Peyer's patch (tissue), 4 donors: Measurements from ENCODE around the gene MIR17HG.

ENCODE experiments used
- CTCF ChIP-seq, 6 experiments: fragments of 450-650 bp in 4 of 6; fragments of 200-600 bp in 2 of 6; sonication (generic) in 1 of 6; IDR thresholded peaks; one replicate each; pipeline ENCODE4 v1.5.1; 2017 to 2019; ENCODE audit warnings: antibody characterized with exemption in 6 of 6, mild to moderate bottlenecking in 3 of 6, moderate library complexity in 1 of 6
- POLR2A ChIP-seq, 2 donors: fragments of 450-650 bp; IDR thresholded peaks; one replicate each; pipeline ENCODE4 v1.5.1; 2017; ENCODE audit warnings: antibody characterized with exemption in 2 of 2, mild to moderate bottlenecking in 2 of 2, moderate library complexity in 2 of 2

- no peak for TF ChIP-seq CTCF (IDR thresholded peaks at IDR 0.05)
- no peak for TF ChIP-seq POLR2A (IDR thresholded peaks at IDR 0.05)
Measured at GRCh38 chr13:91311491-91311890, 36.0 kb upstream of the MIR17HG start.
